Activated T-helper 17 cell treated with anti-CD3 and anti-CD28 coated beads, Interleukin-2, amount 50 U/mL, for 72 hours (primary cell): ENCODE data around the gene DPP10. TPM values are rescaled to one million over a fixed set of nuclear protein-coding genes. Genes with fewer than 3 reads are reported as not detected.
"Not testable (repeated sequence)": the region's sequence is repeated elsewhere in the genome, so short reads cannot be mapped to it uniquely, and the experiment has no call there.

Experiments
- ATAC-seq: fragments of 150-1000 bp; cut with Tn5 transposase; replicated peaks from 2 replicates; pipeline ENCODE4 v1.10.0; 2021; ENCODE audit warnings: mild to moderate bottlenecking, moderate library complexity
- H3K27ac Mint-ChIP-seq: one replicate; pipeline ENCODE4 v1.8.0; 2022; ENCODE audit warnings: mixed read lengths
- H3K27me3 Mint-ChIP-seq: one replicate; pipeline ENCODE4 v1.8.0; 2022; ENCODE audit warnings: mixed read lengths
- H3K36me3 Mint-ChIP-seq: one replicate; pipeline ENCODE4 v1.8.0; 2022; ENCODE audit warnings: low read depth, mild to moderate bottlenecking, mixed read lengths
- H3K4me1 Mint-ChIP-seq: one replicate; pipeline ENCODE4 v1.8.0; 2022; ENCODE audit warnings: mixed read lengths
- H3K4me3 Mint-ChIP-seq: one replicate; pipeline ENCODE4 v1.8.0; 2022; ENCODE audit warnings: mild to moderate bottlenecking, mixed read lengths
- H3K9me3 Mint-ChIP-seq: one replicate; pipeline ENCODE4 v1.8.0; 2022; ENCODE audit warnings: mixed read lengths
- total RNA-seq, 2 donors: library from RNA; stranded (reverse); gene quantifications; one replicate each; pipeline ENCODE4 v1.2.3, GENCODE V29; 2022

DPP10 gene
- total RNA-seq = not detected

DNA sequence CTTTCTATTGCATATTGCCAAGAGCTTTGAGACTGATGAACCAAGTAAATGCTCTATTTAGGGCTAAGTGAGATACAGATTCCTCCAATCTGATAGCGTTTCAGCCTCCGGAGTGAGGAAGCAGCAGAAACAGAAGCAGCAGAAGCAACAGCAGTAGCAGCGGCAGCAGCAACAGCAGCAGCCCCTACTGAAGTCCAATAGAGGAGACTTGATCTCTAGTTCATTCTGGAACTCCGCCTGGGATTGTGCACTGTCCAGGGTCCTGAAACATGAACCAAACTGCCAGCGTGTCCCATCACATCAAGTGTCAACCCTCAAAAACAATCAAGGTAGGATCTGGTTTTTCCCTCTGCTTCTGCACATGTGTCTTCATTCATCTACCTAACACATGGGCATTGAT is at the start of gene DPP10:
DPP10 (plus strand) TSS at position 132 of the 400 bp plus-strand sequence.
- no peaks in the 10 kb centered on the region for H3K4me1 Mint-ChIP-seq
- no peak for ATAC-seq

DNA sequence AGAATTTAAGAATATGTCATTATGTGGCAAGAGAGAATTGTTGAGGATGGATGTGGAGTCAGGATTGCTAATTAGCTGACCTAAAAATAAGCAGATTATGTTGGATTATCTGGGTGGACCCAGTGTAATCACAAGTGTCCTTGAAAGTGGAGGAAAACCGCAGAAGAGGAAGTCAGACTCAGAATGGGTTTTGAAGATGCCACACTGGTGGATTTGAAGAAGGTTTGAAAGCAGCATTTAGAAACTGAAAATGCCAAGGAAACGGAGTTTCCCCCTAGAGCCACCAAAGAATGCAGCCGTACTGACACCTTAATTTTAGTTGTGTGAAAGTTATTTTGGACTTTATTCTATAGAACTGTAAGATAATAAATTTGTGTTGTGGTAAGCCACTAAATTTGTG is 41.6 kb upstream of the DPP10 start:
- H3K4me3 Mint-ChIP-seq = no peak overlapping the region
- H3K27me3 Mint-ChIP-seq = no peaks in the 10 kb centered on the region
- no peaks in the 10 kb centered on the region for H3K36me3 Mint-ChIP-seq
- ATAC-seq = no peak
- no peak overlapping the region for H3K27ac Mint-ChIP-seq
- no peaks in the 10 kb centered on the region for H3K9me3 Mint-ChIP-seq
- no peaks in the 10 kb centered on the region for H3K4me1 Mint-ChIP-seq

More for the DNA sequence above, at the start of gene DPP10:
- Mint-ChIP-seq H3K4me3 (no peak within 1 kb of the TSS), H3K9me3 (no peaks in the 10 kb centered on the region), H3K36me3 (no peaks in the 10 kb centered on the region), H3K27ac (no peak within 1 kb of the TSS), H3K27me3 (peaks cover 21% of the 10 kb centered on the region)

- Mint-ChIP-seq H3K27ac (no peak overlapping the region), H3K9me3 (peaks cover 4% of the 10 kb centered on the region), H3K36me3 (no peaks in the 10 kb centered on the region), H3K4me1 (no peaks in the 10 kb centered on the region), H3K27me3 (no peaks in the 10 kb centered on the region), H3K4me3 (no peak overlapping the region)
- no peak for ATAC-seq
Measured at GRCh38 chr2:114405247-114406116, 37.0 kb upstream of the DPP10 start.

GRCh38 chr2:114406347-114406746 is 36.1 kb upstream of the DPP10 start:
- no peak overlapping the region for H3K27ac Mint-ChIP-seq
- peaks cover 3% of the 10 kb centered on the region for H3K27me3 Mint-ChIP-seq

GRCh38 chr2:114407353-114407752 is 35.1 kb upstream of the DPP10 start:
- not testable (repeated sequence) for H3K9me3 Mint-ChIP-seq, H3K4me3 Mint-ChIP-seq, H3K27me3 Mint-ChIP-seq, H3K27ac Mint-ChIP-seq, H3K36me3 Mint-ChIP-seq, ATAC-seq, H3K4me1 Mint-ChIP-seq

More at GRCh38 chr2:114406347-114406746, 36.1 kb upstream of the DPP10 start:
- H3K4me1 Mint-ChIP-seq = no peaks in the 10 kb centered on the region
- no peak for ATAC-seq
- no peak overlapping the region for H3K4me3 Mint-ChIP-seq
- no peaks in the 10 kb centered on the region for H3K36me3 Mint-ChIP-seq
- H3K9me3 Mint-ChIP-seq = peaks cover 4% of the 10 kb centered on the region

GRCh38 chr2:114421781-114422180 is 20.7 kb upstream of the DPP10 start:
- H3K4me3 Mint-ChIP-seq = no peak overlapping the region
- H3K9me3 Mint-ChIP-seq = peaks cover 3% of the 10 kb centered on the region
- no peaks in the 10 kb centered on the region for H3K36me3 Mint-ChIP-seq
- no peak for ATAC-seq
- H3K4me1 Mint-ChIP-seq = no peaks in the 10 kb centered on the region
- no peak overlapping the region for H3K27ac Mint-ChIP-seq
- peaks cover 4% of the 10 kb centered on the region for H3K27me3 Mint-ChIP-seq

- Mint-ChIP-seq H3K36me3 (no peaks in the 10 kb centered on the region), H3K27me3 (peaks cover 4% of the 10 kb centered on the region), H3K27ac (no peak overlapping the region), H3K4me3 (no peak overlapping the region), H3K4me1 (no peaks in the 10 kb centered on the region), H3K9me3 (peaks cover 3% of the 10 kb centered on the region)
- no peak for ATAC-seq
Measured at GRCh38 chr2:114424699-114425098, 17.7 kb upstream of the DPP10 start.

DNA sequence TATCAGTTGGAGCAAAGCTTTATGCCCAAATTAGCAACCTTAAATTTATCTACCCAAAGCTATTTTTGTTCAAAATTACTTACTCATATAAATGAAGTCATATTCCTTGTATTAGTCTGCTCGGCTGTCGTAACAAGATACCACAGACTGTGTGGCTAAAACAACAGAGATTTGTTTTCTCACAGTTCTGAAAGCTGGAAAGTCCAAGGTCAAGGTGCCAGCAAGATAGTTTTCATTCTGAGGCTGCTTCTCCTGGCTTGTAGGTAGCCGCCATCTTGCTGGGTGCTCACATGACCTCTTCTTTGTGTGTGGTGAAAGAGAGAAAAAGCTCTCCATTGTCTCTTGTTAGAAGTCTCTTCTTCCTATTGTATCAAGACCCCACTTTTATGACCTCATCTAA is 15.7 kb upstream of the DPP10 start:
- Mint-ChIP-seq H3K9me3 (peaks cover 3% of the 10 kb centered on the region), H3K4me1 (no peaks in the 10 kb centered on the region), H3K4me3 (no peak overlapping the region), H3K27me3 (peaks cover 4% of the 10 kb centered on the region), H3K36me3 (no peaks in the 10 kb centered on the region), H3K27ac (no peak overlapping the region)
- no peak for ATAC-seq

DNA sequence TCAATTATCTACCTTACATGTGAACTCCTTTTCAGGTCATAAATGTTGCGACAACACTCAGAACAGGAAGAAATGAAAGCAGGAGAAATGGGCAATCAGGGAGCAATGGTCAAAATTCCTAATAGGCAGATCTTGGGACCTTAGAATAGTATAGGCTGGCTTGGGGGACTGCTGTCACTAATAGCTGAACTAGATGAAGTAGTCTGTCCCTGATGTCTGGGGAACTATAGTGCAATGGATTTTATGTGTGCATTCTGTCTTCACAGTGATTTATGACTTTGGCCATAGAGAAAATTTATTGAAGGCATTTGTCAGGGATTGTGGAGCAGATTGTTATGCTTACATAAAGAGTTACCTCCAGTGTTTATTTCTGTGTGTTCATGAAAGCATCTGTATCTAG is 6.1 kb upstream of the DPP10 start:
- no peak for ATAC-seq
- no peaks in the 10 kb centered on the region for H3K9me3 Mint-ChIP-seq
- no peak overlapping the region for H3K27ac Mint-ChIP-seq
- H3K27me3 Mint-ChIP-seq = peaks cover 22% of the 10 kb centered on the region
- H3K4me3 Mint-ChIP-seq = no peak overlapping the region
- no peaks in the 10 kb centered on the region for H3K4me1 Mint-ChIP-seq
- H3K36me3 Mint-ChIP-seq = no peaks in the 10 kb centered on the region

GRCh38 chr2:114446571-114446970 is 4.1 kb downstream of the DPP10 start:
- no peak overlapping the region for H3K4me3 Mint-ChIP-seq
- H3K4me1 Mint-ChIP-seq = no peaks in the 10 kb centered on the region
- H3K27ac Mint-ChIP-seq = no peak overlapping the region
- no peak for ATAC-seq
- no peaks in the 10 kb centered on the region for H3K36me3 Mint-ChIP-seq
- H3K9me3 Mint-ChIP-seq = no peaks in the 10 kb centered on the region
- H3K27me3 Mint-ChIP-seq = peaks cover 21% of the 10 kb centered on the region

DNA sequence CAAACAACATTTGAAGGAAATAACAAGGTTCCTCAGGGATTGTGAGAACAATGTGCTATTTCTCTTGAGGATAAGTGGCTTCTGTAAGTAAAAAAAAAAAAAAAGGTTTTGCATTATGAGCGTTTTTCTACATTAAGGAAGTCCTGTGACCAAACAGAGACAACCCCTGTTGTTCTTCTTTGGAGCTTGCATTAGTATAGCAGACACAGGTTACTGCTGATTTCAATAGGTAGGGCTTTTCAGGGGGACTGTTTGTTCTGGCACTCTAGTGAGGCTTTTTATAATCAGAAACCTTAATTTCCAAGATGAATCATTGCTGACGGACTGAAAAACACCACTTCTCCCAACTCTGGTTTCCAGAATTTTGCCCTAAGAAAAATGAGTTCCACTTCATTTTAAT is 8.2 kb downstream of the DPP10 start:
- Mint-ChIP-seq H3K9me3 (no peaks in the 10 kb centered on the region), H3K27me3 (peaks cover 12% of the 10 kb centered on the region), H3K36me3 (no peaks in the 10 kb centered on the region), H3K4me3 (no peak overlapping the region), H3K27ac (no peak overlapping the region), H3K4me1 (no peaks in the 10 kb centered on the region)
- no peak for ATAC-seq

- Mint-ChIP-seq H3K9me3 (no peaks in the 10 kb centered on the region), H3K36me3 (no peaks in the 10 kb centered on the region)
Measured at GRCh38 chr2:114456566-114456965, 14.1 kb downstream of the DPP10 start.

GRCh38 chr2:114457956-114458355 is 15.5 kb downstream of the DPP10 start:
- no peak overlapping the region for H3K27ac Mint-ChIP-seq
- H3K4me1 Mint-ChIP-seq = no peaks in the 10 kb centered on the region
- H3K4me3 Mint-ChIP-seq = no peak overlapping the region
- H3K36me3 Mint-ChIP-seq = no peaks in the 10 kb centered on the region
- no peaks in the 10 kb centered on the region for H3K27me3 Mint-ChIP-seq
- no peak for ATAC-seq
- no peaks in the 10 kb centered on the region for H3K9me3 Mint-ChIP-seq

More at GRCh38 chr2:114456566-114456965, 14.1 kb downstream of the DPP10 start:
- H3K4me1 Mint-ChIP-seq = no peaks in the 10 kb centered on the region
- H3K4me3 Mint-ChIP-seq = no peak overlapping the region
- no peak overlapping the region for H3K27ac Mint-ChIP-seq
- H3K27me3 Mint-ChIP-seq = peaks cover 1% of the 10 kb centered on the region
- no peak for ATAC-seq

GRCh38 chr2:114461116-114461515 is 18.7 kb downstream of the DPP10 start:
- no peak for ATAC-seq
- Mint-ChIP-seq H3K4me1 (no peaks in the 10 kb centered on the region), H3K36me3 (no peaks in the 10 kb centered on the region), H3K4me3 (no peak overlapping the region), H3K27me3 (no peaks in the 10 kb centered on the region), H3K9me3 (no peaks in the 10 kb centered on the region), H3K27ac (no peak overlapping the region)

DNA sequence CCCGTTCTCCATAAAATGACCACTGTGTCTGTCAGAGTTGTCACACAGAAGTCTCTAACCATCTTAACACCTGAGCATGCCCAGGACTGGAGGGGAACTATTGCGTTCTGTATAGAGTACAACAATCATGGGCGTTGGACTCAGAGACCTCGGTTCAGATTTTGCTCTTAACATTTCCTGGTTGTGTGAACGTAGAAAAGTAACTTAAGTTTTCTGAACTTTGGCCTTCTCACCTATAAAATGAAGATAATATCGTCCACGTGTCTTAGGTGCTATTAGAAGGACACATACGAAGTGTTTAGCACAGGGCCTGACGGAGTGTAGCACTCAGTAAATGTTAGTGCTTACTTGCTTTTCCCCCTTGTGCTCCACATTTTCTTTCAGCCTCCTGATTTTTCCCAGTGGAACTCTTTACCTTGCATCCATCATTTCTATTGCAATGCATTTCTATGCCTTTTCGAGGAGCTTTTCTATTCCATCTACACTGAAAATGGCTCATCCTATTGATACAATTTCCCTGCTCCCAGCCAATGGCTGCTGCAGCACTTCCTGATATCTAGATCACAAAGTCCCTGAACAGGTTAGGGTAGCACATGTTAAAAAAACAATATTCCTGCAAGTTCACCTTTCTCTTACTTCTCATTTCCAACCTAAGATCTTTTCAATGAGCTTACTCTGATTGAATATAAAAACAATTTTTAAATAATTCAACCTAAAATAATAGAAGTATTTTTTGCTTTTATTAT is 22.7 kb downstream of the DPP10 start:
- no peaks in the 10 kb centered on the region for H3K36me3 Mint-ChIP-seq
- no peak for ATAC-seq
- no peaks in the 10 kb centered on the region for H3K9me3 Mint-ChIP-seq
- no peak overlapping the region for H3K27ac Mint-ChIP-seq
- no peak overlapping the region for H3K4me3 Mint-ChIP-seq
- no peaks in the 10 kb centered on the region for H3K4me1 Mint-ChIP-seq
- no peaks in the 10 kb centered on the region for H3K27me3 Mint-ChIP-seq
